GM12878 (cell line): ENCODE results near the gene SOWAHC. TPM values are rescaled to one million over a fixed set of nuclear protein-coding genes. Genes with fewer than 3 reads are reported as not detected.

Experiments used
- ATAC-seq: fragments of 200-7000 bp; cut with Tn5 transposase; 3 replicates; pipeline ENCODE4 v1.9.1; 2020; ENCODE audit warnings: mild to moderate bottlenecking, moderate library complexity
- BruUV-seq: library from RNA; stranded (reverse); fragments of 400-500 nt; replicated peaks from 2 replicates; lab custom pipeline; 2021; lab: Mats Ljungman, UMichigan
- CTCF ChIA-PET: fragments of 300-600 bp; sonication (Branson Sonifier 250); formaldehyde crosslinking; extraction: SDS; loops from one replicate; lab custom pipeline; 2021; ENCODE audit warnings: inconsistent platforms; lab: Yijun Ruan, JAX
- POLR2A ChIA-PET: fragments of 350-600 bp; formaldehyde crosslinking; extraction: SDS; loops from one replicate; lab custom pipeline; 2021; ENCODE audit warnings: inconsistent platforms; lab: Charles Lee
- RAD21 ChIA-PET: fragments of 300-600 bp; sonication (Branson Sonifier 250); formaldehyde crosslinking; loops from one replicate; lab custom pipeline; 2023; ENCODE audit warnings: antibody characterized with exemption; ENCODE audit not compliant: unreplicated experiment; lab: Charles Lee
- SMC1A ChIA-PET: fragments of 300-600 bp; sonication (Branson Sonifier 250); formaldehyde crosslinking; loops from one replicate; lab custom pipeline; 2023; ENCODE audit not compliant: unreplicated experiment, uncharacterized antibody; lab: Charles Lee
- DNase-seq: peaks from one replicate; pipeline ENCODE4 v3.0.0-alpha.2; 2011; ENCODE audit warnings: low read depth, low spot score
- FAIRE-seq: peaks from 3 replicates; lab custom pipeline; 2011; peaks lifted over from hg19 to GRCh38; lab: Jason Lieb, UNC
- H2AFZ ChIP-seq: 2 replicates; pipeline ENCODE4 v1.6.0; 2011; ENCODE audit warnings: low read depth, low read length, control low read depth; ENCODE audit not compliant: control insufficient read depth
- H3K27ac ChIP-seq: 2 replicates; pipeline ENCODE4 v1.5.1; 2011; ENCODE audit warnings: control low read depth; ENCODE audit not compliant: control insufficient read depth, insufficient read depth
- H3K27me3 ChIP-seq, 2 experiments: replicated peaks in 1 of 2; 2 replicates each; pipeline versions ENCODE4 v1.6.0 to v1.6.1; 2011; ENCODE audit warnings: low read length in 1 of 2; ENCODE audit not compliant: control insufficient read depth in 2 of 2, insufficient read depth in 2 of 2
- H3K36me3 ChIP-seq, 2 experiments: 2 replicates each; pipeline ENCODE4 v1.5.1; 2011; ENCODE audit warnings: low read length in 1 of 2; ENCODE audit not compliant: control insufficient read depth in 2 of 2, insufficient read depth in 2 of 2
- H3K4me1 ChIP-seq: 2 replicates; pipeline ENCODE4 v1.6.1; 2011; ENCODE audit warnings: mild to moderate bottlenecking, low read length, moderate library complexity, mixed read lengths; ENCODE audit not compliant: control insufficient read depth, insufficient read depth
- H3K4me2 ChIP-seq: 2 replicates; pipeline ENCODE4 v1.6.0; 2011; ENCODE audit warnings: control low read depth; ENCODE audit not compliant: control insufficient read depth, insufficient read depth
- H3K4me3 ChIP-seq: fragments of 200-600 bp; sonication (generic); 2 replicates; pipeline ENCODE4 v1.5.1; 2016
- H3K79me2 ChIP-seq: 2 replicates; pipeline ENCODE4 v1.6.0; 2011; ENCODE audit warnings: low read length; ENCODE audit not compliant: control insufficient read depth, insufficient read depth
- H3K9ac ChIP-seq: 2 replicates; pipeline ENCODE4 v1.8.0; 2011; ENCODE audit warnings: low read length, control low read depth, mixed read lengths; ENCODE audit not compliant: control insufficient read depth, insufficient read depth
- H3K9me3 ChIP-seq: replicated peaks from 3 replicates; pipeline ENCODE4 v1.5.1; 2011; ENCODE audit warnings: mild to moderate bottlenecking, low read length; ENCODE audit not compliant: control insufficient read depth, insufficient read depth
- H4K20me1 ChIP-seq: 2 replicates; pipeline ENCODE4 v1.6.0; 2011; ENCODE audit not compliant: control insufficient read depth, insufficient read depth
- ATF7 ChIP-seq: fragments of 450-650 bp; IDR thresholded peaks from 2 replicates; pipeline ENCODE4 v1.6.1; 2016; ENCODE audit warnings: low read depth, mild to moderate bottlenecking
- BHLHE40 ChIP-seq, 2 experiments: fragments of 450-650 bp in 1 of 2; IDR thresholded peaks; 2 replicates each; pipeline ENCODE4 v1.6.1; 2011 to 2017; ENCODE audit warnings: low read depth in 2 of 2, borderline replicate concordance in 1 of 2, improper control_type of control experiment in 1 of 2, low read length in 1 of 2, mild to moderate bottlenecking in 1 of 2
- CBFB ChIP-seq: IDR thresholded peaks from 2 replicates; pipeline ENCODE4 v1.6.1; 2016; ENCODE audit warnings: antibody characterized with exemption, low read depth
- CBX3 ChIP-seq: fragments of 200-600 bp; sonication (generic); IDR thresholded peaks from 2 replicates; pipeline ENCODE4 v1.6.1; 2016; ENCODE audit warnings: low read depth, borderline replicate concordance
- HDGF ChIP-seq: fragments of 450-650 bp; IDR thresholded peaks from 2 replicates; pipeline ENCODE4 v1.6.1; 2016; ENCODE audit warnings: antibody characterized with exemption
- JUNB ChIP-seq: IDR thresholded peaks from 2 replicates; pipeline ENCODE4 v1.6.1; 2016; ENCODE audit warnings: antibody characterized with exemption, mild to moderate bottlenecking
- MTA3 ChIP-seq: IDR thresholded peaks from 2 replicates; pipeline ENCODE4 v1.6.1; 2012; ENCODE audit warnings: low read length, inconsistent platforms, borderline replicate concordance
- NR2F1 ChIP-seq: fragments of 450-650 bp; conservative IDR thresholded peaks from 2 replicates; pipeline ENCODE4 v1.6.1; 2017; ENCODE audit warnings: mild to moderate bottlenecking
- PML ChIP-seq: IDR thresholded peaks from 2 replicates; pipeline ENCODE4 v1.6.1; 2012; ENCODE audit warnings: low read length, inconsistent platforms
- SREBF1 ChIP-seq: IDR thresholded peaks from 2 replicates; pipeline ENCODE4 v1.6.1; 2012; ENCODE audit warnings: mild to moderate bottlenecking, low read length
- STAT3 ChIP-seq: IDR thresholded peaks from 2 replicates; pipeline ENCODE4 v1.6.1; 2011; ENCODE audit warnings: low read depth, low read length, improper control_type of control experiment
- TAF1 ChIP-seq: IDR thresholded peaks from 2 replicates; pipeline ENCODE4 v1.6.1; 2011; ENCODE audit warnings: mild to moderate bottlenecking, low read depth, low read length, borderline replicate concordance
- TCF12 ChIP-seq: IDR thresholded peaks from 2 replicates; pipeline ENCODE4 v1.6.1; 2011; ENCODE audit warnings: low read depth, mild to moderate bottlenecking, low read length
- ZSCAN29 ChIP-seq: fragments of 450-650 bp; IDR thresholded peaks from 2 replicates; pipeline ENCODE4 v1.6.1; 2017; ENCODE audit warnings: mild to moderate bottlenecking, moderate library complexity
- WGBS: methylation state at CpG from one replicate; pipeline ENCODE4 v1.1.6; 2016; ENCODE audit warnings: low lambda C conversion rate; ENCODE audit not compliant: insufficient replicate concordance, insufficient coverage; ENCODE audit errors: missing lambda C conversion rate; 5-methylcytosine and 5-hydroxymethylcytosine counted together
- in situ Hi-C: fragments of 300-500 bp; cut with MboI; formaldehyde crosslinking; loops from 9 replicates; pipeline ENCODE4 v1.14.3; 2018; ENCODE audit warnings: mixed read lengths
- intact Hi-C: fragments of 100-400 bp; cut with micrococcal nuclease; formaldehyde crosslinking; loops from one replicate; pipeline ENCODE4 v1.14.2; 2022; ENCODE audit not compliant: unreplicated experiment
- polyA plus RNA-seq, 11 experiments: library from polyadenylated mRNA; depleted of rRNA in 4 of 11; unstranded in 6 of 11; stranded (reverse) in 5 of 11; fragments of >200 nt; fragmentation: Nextera tagmentation in 4 of 11; fragmentation: Illumina TruSeq in 1 of 11; extraction: Ambion mirVana in 4 of 11; extraction: Trizol in 1 of 11; gene quantifications; 1 replicate in 1 of 11; 2 replicates in 10 of 11; pipeline versions ENCODE4 v1.2.1 to v1.2.3, GENCODE V29; 2011 to 2016; ENCODE audit warnings: inconsistent platforms in 2 of 11, missing spikeins in 2 of 11, low read depth in 1 of 11
- total RNA-seq, 4 experiments: library from RNA; depleted of rRNA in 3 of 4; stranded (reverse); fragments of >200 nt in 3 of 4; fragmentation: Illumina TruSeq in 1 of 4; extraction: Trizol in 1 of 4; gene quantifications; 2 replicates each; pipeline versions ENCODE4 v1.2.1 to v1.2.3, GENCODE V29; 2013 to 2021
- TF ChIP-seq, protein P1 (sequence below): IDR thresholded peaks from 2 replicates; pipeline ENCODE4 v1.6.1; 2011; ENCODE audit warnings: borderline replicate concordance, low read depth, mild to moderate bottlenecking, moderate library complexity, low read length; ENCODE audit not compliant: insufficient read depth, poor library complexity, severe bottlenecking
- TF ChIP-seq, protein P2 (sequence below): IDR thresholded peaks from 2 replicates; pipeline ENCODE4 v1.6.1; 2011; ENCODE audit warnings: low read depth, low read length, improper control_type of control experiment, borderline replicate concordance
- TF ChIP-seq, protein P3 (sequence below): fragments of 450-650 bp; IDR thresholded peaks from 2 replicates; pipeline ENCODE4 v1.6.1; 2018; ENCODE audit warnings: borderline replicate concordance, mild to moderate bottlenecking; ENCODE audit not compliant: partially characterized antibody

SOWAHC gene
- total and polyA plus RNA-seq, 10 of the 15 experiments (the other 5 are each of a cell fraction or from before 2014, with no cell fraction given), result 0.48 to 2.6 (median 1.8) TPM

DNA sequence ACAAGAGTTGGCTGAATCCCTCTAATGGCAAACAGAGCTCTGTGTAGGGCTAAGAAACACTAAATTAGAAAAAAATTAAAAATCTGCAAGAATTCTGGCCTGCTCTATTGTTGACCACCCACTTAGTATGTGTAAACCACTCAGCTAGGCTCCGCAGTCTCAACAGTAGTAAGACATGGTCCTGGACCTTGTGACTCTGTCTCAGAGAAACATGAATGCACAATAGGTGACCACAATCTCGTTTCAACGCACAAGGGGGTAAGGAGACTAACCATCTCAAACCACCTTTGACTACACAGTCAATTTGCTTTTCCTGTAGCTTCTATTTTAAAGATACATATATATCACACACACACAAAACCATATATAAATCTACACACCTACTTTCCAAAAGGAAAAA lies 16.9 kb upstream of the SOWAHC start (continued):
- TF ChIP-seq ATF7 (0 out of 2 replicates have a peak, but pooled peaks have one; percentile 22), NR2F1 (no peak), CBFB (0 out of 2 replicates have a peak, but pooled peaks have one; percentile 43), MTA3 (no peak), PML (no peak), SREBF1 (no peak), ZSCAN29 (no peak), BHLHE40 (IDR thresholded peaks at IDR 0.05; ENCODE audit: borderline replicate concordance in 1 of 2, low read depth in 2 of 2, low read length in 1 of 2) (peak in 1 of 2 experiments; percentile 28; a peak in 1 of 4 replicates), TAF1 (no peak)
- TF ChIP-seq, protein P1, sequence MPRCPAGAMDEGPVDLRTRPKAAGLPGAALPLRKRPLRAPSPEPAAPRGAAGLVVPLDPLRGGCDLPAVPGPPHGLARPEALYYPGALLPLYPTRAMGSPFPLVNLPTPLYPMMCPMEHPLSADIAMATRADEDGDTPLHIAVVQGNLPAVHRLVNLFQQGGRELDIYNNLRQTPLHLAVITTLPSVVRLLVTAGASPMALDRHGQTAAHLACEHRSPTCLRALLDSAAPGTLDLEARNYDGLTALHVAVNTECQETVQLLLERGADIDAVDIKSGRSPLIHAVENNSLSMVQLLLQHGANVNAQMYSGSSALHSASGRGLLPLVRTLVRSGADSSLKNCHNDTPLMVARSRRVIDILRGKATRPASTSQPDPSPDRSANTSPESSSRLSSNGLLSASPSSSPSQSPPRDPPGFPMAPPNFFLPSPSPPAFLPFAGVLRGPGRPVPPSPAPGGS, result no peak
- TF ChIP-seq, protein P2, sequence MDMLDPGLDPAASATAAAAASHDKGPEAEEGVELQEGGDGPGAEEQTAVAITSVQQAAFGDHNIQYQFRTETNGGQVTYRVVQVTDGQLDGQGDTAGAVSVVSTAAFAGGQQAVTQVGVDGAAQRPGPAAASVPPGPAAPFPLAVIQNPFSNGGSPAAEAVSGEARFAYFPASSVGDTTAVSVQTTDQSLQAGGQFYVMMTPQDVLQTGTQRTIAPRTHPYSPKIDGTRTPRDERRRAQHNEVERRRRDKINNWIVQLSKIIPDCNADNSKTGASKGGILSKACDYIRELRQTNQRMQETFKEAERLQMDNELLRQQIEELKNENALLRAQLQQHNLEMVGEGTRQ, result no peak

DNA sequence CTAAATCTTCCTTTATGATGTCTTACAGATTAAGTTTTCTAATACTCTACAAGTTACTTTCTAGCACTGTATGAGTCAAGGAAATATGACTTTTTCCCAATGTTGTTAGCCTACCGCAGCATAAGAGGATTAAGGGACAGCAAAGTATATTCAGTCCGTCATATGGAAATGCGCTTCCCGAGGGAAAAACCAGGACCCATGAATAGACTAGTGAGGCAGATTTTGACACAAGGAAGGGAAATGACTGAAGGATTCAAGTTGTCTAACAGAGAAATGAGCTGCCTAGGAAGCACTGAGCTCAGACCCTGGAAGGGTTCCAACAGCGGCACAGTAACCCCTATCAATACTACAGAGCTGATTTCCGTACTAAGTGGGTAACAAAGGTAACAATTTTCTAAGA lies 12.4 kb upstream of the SOWAHC start:
- Histone ChIP-seq H3K9ac (no peak overlapping the region), H4K20me1 (no peaks in the 10 kb centered on the region), H3K4me1 (peaks cover 13% of the 10 kb centered on the region), H3K79me2 (peaks cover 42% of the 10 kb centered on the region), H3K27ac (no peak overlapping the region), H3K9me3 (no peaks in the 10 kb centered on the region), H3K36me3 (no peaks in the 10 kb centered on the region), H2AFZ (no peak overlapping the region), H3K4me2 (no peak overlapping the region), H3K27me3 (no peaks in the 10 kb centered on the region), H3K4me3 (no peak overlapping the region)
- FAIRE-seq, result no peak
- 88% methylated on average over 6 of the region's 6 CpGs for WGBS
- no peak for ATAC-seq
- ChIA-PET RAD21 (interaction anchor here (1.2 to 2.7 kb wide), 4 partner anchors 17 to 56 kb away, joined by 3 to 10 read pairs (median 4); no protein-coding TSS in a partner anchor), CTCF (interaction anchor here (0.6 to 1.7 kb wide), 5 partner anchors 9 to 56 kb away, joined by 3 to 12 read pairs (median 5); no protein-coding TSS in a partner anchor), SMC1A (interaction anchor here (0.9 to 3.3 kb wide), 6 partner anchors 8 to 134 kb away, joined by 3 to 23 read pairs (median 3); no protein-coding TSS in a partner anchor), POLR2A (interaction anchor here (0.7 to 1.6 kb wide), 3 partner anchors 8 to 18 kb away, joined by 3 to 6 read pairs (median 6); no protein-coding TSS in a partner anchor)
- DNase-seq, result no peak
- BruUV-seq, result no TSS peak
- intact Hi-C loops, result loop anchor here (10.0 kb wide), 1 partner anchor 457 kb away; no protein-coding TSS in a partner anchor
- in situ Hi-C loops, result no loop called here
- TF ChIP-seq CBX3 (no peak), JUNB (no peak), HDGF (no peak), CBFB (no peak), STAT3 (no peak), TCF12 (no peak)
- TF ChIP-seq, protein P3, sequence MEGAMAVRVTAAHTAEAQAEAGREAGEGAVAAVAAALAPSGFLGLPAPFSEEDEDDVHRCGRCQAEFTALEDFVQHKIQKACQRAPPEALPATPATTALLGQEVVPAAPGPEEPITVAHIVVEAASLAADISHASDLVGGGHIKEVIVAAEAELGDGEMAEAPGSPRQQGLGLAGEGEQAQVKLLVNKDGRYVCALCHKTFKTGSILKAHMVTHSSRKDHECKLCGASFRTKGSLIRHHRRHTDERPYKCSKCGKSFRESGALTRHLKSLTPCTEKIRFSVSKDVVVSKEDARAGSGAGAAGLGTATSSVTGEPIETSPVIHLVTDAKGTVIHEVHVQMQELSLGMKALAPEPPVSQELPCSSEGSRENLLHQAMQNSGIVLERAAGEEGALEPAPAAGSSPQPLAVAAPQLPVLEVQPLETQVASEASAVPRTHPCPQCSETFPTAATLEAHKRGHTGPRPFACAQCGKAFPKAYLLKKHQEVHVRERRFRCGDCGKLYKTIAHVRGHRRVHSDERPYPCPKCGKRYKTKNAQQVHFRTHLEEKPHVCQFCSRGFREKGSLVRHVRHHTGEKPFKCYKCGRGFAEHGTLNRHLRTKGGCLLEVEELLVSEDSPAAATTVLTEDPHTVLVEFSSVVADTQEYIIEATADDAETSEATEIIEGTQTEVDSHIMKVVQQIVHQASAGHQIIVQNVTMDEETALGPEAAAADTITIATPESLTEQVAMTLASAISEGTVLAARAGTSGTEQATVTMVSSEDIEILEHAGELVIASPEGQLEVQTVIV, result no peak
